ENCODE results near the gene NMNAT2. TPM values are rescaled to one million over a fixed set of nuclear protein-coding genes. Genes with fewer than 3 reads are reported as not detected.
A peak's percentile ranks its signal among the peaks of the same experiment; 100 is the strongest.
"Not testable (repeated sequence)": the region's sequence is repeated elsewhere in the genome, so short reads cannot be mapped to it uniquely, and the experiment has no call there.

Gene NMNAT2
- total RNA-seq, 1 donor from 2014 or later: 0.99 TPM

DNA sequence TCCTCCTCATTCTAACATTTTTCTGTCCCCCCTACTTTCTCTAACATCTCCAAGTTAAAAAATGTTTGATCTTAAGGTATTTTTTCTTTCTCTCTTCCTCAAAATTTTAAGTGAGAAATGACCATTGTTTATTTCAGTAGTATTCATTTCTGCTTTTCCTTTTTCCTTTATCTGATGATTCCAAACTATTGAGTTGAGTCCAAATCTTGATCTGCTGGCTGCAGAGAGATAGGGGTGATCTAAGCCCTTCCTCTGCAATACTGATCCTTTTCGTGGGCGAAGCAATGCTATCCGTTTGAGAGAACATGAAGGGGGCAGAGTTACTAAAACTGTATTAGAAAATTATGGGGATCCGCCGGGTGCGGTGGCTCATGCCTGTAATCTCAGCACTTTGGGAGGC lies 516 bp upstream of the NMNAT2 start:
- no peak for DNase-seq (ENCODE audit: low spot score)

DNA sequence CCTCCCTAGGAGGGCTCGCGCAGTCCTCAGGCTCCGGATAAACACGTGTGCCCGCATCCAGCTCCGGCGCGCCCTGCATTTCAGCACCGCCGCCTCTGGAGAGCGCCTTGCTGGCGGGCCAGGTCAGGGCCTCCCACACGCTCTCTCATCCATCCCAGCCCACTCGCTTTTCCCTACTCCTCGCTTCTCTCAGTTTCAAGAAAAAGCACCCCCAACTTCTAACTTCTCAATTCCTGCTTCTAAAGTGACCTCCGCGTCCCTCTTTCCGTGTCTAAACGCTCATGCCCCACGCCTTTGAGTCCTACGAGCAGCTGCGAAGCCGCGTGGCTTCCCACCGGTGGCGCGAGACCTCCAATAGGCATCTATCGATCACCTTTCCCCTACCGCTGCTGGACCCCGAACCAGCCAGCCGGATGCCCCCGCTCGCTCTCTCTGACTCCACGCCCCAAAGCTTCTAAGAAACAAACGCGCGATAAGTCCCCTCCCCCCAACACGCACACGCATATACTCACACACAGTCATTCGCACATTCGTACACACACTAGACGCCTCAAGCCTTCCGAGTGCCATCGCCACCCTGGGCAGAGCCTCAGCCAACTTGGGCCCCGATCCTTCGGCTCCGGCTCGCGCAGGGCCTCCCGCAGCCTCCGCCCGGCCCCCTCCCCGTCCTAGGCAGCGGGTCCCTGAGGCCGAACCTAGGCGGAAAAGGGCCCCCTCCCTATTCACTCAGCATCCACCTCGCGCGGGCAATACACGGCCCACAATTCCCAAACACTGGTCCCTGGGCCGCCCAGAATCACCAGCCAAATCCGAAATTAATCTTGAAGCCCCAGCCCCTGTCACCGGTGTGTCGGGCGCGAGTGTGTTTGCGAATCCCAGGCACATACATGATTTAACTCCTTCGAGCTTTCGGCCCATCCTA lies 1.1 kb downstream of the NMNAT2 start:
- peak; percentile 64 for DNase-seq (ENCODE audit: low spot score)

DNA sequence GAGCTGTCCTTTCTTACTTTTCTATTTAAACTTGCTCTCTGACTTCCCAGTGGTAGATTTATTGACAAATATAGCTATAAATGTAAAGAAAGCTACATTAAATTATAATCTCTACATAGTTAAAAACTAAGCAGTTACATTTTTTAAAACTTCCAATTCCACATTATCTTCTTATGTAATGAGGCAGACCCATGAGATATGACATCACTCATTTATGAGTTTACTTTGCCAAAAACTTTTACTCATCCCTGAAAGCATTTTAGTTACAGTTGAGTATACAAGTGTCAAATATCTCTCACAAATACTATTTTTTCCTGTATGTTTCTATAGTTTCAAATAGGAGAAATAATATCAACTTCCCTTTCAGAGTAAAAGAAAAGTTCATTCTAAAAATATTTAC lies 3.8 kb downstream of the NMNAT2 start:
- DNase-seq (ENCODE audit: low spot score): no peak

DNA sequence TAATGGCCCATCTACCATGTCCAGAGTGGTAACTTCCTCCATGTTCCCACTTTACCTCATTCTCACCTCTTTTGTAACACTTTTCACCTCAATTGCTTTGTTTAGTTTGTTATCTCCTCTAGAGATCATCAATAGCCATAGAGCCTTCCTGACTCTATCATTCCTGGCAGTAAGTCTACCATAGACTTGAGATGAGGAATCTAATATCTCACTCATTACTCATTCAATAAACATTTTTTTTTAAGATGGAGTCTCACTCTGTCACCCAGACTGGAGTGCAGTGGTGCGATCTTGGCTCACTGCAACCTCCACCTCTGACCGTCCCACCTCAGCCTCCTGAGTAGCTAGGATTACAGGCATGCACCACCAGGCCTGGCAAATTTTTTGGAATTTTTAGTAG lies 7.1 kb downstream of the NMNAT2 start:
- no peak for DNase-seq (ENCODE audit: low spot score)

DNA sequence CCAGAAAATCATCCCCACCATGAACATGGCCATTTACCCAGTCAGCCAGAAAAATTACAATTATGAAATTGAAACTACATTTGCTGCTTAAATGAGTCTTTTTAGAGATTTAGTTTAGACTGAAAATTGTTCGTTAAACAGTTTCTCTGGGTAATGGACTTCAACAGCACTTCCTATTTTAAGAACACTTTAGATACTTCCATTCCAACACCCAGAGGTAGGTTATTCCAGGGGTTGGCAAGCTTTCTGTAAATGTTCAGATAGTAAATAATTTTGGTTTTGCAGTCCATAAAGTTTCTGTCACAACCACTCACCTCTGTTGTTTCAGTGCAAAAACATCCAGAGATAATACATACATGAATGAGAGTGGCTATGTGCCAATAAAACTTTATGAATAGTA lies 10.2 kb downstream of the NMNAT2 start:
- DNase-seq (ENCODE audit: low spot score): no peak

DNA sequence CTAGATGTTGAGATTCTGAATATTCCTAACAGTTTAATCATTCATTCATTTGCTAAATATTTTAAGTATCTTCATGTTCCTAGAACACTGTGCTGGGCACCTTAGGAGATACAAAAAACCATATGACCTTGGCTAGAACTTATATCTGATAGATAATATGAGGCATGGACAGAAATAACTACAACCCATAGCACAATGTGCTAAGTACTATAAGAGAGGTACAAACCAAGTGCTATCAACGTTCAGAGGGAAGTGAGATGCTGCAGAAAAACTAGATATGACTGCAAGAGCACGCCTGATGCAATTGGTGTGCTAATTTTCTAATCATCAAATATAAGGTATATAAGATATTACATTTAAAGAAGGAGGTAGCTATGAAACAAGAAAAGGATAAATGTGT lies 10.7 kb downstream of the NMNAT2 start:
- DNase-seq (ENCODE audit: low spot score): no peak

DNA sequence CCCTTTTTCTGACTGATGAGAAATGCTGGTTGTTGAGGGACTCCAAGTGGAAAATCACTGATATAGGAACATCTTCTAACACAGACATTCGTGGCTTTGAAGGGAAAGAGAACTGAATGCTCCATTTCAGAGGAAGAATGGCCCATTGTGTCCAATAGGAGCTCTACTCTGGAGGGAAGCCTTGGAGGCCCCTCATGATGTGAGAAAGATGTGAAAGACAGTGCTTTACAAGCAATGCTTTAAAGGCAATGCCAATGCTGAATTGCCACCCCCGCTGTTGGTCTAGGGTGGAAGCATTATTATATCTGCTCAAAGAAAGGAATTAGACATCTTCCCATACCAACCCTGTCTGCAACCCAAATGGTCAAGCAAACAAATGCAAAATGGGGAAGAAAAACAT lies 13.7 kb downstream of the NMNAT2 start:
- DNase-seq (ENCODE audit: low spot score): no peak

DNA sequence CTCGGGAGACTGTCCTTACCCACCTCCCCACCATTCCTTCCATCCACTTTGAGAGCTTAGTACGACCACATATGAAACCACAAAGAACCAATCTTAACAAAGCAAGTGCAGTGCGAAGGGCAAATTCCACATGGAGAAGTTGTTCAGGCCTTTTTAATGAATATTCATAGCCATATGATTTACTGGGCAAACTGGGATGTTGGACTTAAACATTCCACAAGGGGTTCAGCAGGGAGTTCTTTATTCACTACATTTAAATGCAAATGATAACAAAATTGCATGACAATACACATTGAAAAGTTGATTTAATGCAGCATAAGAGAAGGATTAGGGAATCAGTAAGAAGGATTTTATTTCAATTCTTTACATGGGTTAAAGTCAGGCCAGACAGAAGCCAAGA lies 14.7 kb downstream of the NMNAT2 start:
- no peak for DNase-seq (ENCODE audit: low spot score)

DNA sequence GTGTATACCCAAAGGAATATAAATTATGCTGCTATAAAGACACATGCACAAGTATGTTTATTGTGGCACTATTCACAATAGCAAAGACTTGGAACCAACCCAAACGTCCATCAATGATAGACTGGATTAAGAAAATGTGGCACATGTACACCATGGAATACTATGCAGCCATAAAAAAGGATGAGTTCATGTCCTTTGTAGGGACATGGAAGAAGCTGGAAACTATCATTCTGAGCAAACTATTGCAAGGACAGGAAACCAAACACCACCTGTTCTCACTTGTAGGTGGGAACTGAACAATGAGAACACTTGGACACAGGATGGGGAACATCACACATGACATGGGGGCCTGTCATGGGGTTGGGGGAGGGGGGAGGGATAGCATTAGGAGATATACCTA lies 16.6 kb downstream of the NMNAT2 start:
- not testable (repeated sequence) for DNase-seq (ENCODE audit: low spot score)

DNA sequence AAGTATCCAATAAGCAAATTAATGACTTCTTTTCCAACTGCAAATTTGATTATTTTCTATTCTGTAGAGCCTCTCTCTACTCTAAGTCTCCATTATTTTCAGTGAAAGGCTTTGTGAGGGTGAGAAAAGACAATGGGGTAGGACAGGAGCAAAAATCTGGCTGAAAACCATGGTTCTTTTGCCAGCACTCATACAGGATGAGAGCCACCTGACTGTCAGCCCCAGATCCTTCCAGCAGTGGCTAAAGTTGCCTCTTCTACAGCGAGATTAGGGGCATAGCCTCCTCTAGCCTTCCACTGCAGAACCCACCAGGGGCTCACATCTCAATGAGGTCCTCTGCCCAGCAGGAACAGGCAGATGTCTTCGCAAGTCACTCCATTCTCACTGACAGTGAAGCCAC lies 23.7 kb downstream of the NMNAT2 start:
- no peak for DNase-seq (ENCODE audit: low spot score)

DNA sequence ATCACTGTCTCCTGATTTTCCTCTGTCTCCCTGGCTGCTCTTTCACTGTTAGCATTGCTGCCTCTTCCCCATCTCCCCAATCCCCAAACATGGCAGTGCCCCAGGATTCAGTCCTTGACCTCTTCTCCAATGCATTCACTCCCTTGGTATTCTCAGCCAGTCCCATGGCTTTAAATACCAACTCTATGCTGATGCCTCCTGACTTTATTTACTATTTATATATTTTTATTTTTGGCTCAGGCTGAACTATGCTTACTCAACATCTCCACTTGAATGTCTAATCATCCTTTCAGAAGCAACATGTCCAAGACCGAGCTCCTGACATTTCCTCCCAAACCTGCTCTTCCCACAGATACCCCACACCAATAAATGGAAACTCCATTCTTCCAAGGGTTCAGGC lies 26.3 kb downstream of the NMNAT2 start:
- DNase-seq (ENCODE audit: low spot score): no peak

DNA sequence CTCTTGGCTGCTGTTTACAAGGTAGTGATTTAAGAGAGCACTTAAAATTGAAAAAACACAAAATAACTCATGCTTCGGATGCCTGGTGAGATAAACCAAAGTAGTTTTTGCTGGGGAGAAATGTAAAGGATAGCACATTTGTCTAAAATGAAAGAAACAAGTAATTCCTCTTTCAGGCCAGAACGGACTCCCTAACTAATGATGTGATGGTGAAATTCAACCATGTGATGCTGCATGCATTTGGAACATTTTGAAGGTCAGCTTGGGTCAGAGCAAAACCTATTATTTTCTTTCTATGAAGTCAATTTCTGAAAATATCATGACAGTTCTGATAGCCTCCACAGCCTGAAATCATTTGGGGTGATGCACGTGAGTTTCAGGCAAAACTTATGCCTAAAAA lies 27.6 kb downstream of the NMNAT2 start:
- no peak for DNase-seq (ENCODE audit: low spot score)

DNA sequence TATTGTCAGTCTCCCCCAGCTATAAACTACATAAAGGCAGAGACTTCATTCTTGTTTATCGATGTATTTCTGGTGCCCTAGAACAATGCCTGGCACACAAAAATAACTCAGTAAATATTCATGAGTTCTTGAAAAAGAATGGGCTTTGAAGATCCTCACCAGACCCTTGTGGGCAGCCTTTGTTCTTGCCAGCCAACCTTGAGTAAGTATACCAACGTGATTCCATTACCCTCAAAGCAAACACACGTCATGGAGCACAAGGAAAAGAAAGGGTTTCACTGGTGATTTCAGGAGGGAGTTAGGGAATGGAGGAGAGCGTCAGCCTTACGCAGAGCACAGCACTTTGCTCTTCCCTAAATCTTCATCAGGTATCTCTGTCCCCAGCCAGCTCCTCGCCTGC lies 29.4 kb downstream of the NMNAT2 start:
- DNase-seq (ENCODE audit: low spot score): no peak

DNA sequence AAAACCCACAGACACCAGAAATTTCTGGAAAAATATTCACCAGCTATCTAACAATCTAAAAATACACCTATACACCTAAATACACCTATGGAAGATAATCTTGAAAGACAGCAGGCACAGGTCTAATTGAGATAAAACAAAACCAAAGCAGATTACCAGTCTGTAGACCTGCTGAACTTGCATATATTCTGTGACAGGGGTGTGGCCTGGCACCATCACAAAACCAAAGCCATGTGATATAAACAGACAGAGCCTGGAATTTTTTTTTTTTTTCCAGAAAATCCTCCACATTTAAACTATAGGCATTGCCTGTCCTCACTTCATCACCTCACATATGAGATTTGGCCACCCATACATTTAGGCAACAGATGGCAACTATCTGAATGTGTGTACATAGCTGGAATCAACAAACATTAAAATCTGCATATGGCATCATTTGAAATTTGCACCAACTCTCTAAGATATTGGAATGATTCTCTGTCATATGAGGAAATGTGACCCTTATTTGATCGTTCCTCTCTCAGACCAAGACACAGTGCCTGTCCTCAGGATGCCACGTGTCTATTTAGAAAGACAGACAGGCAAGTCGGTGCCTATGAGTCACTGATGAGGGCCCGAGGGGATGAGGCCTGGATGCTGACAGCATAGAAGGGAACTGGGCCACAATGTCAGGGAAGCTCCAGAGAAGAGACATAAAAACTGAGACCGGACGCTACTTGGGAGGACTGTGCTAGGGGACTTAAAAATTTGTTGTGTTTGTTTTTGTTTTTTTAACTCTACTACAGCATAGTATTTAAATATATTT lies 32.6 kb downstream of the NMNAT2 start:
- no peak for DNase-seq (ENCODE audit: low spot score)

DNA sequence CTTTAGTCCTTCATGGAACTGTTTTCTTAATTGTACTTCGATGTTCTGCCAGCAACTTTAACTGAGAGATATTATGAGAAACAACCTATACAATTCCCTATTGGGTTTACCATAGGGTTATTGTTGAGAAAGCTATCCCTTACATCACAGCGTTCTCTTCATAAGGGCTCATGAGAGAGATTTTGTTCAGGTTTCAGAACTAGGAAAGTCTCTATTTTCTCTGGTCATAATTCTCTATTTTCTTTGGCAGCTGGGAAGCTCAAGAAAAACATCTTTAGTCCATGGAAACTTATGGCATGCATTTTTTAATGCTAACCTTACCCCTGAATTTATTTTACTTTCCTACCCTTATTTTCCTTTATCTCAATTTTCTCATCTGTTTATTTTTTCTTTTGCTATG lies 38.2 kb downstream of the NMNAT2 start:
- DNase-seq (ENCODE audit: low spot score): no peak

DNA sequence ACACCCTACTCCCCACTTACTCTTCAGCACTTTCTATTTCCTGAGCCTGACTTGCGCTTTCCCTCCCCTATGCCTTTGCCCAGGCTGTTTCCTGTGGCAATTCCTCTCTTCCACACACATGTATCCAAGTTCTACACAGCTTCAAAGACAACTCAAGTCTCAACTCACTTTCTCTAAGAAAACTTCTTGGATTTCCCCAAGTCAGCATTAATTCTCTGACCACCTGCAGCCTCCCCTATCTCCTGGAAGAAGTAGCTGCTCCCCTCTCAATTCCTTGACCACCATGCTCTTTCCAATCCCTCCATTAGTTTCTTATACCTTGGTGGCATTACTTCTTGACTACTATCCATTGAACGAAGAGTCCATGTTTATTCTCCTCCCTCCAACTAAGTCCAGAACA lies 42.8 kb downstream of the NMNAT2 start:
- no peak for DNase-seq (ENCODE audit: low spot score)

DNA sequence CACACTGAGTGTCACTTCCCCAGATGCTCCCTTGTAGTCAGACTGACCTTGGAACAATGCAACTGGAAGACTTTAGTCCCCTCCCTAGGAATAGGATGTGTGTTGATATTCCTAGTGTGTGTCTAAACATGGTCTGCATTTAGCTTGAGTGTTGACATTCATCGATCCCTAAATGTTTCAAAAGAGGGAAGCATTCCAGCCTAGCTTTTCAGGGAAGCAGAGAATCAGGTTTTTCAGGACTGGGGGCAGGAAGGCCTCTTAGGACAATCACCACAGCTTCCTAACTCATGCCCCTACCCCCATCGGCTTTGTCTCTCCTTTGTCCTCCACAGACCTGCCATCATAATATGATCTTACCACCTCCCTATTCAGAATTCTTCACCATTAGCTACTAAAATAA lies 43.4 kb downstream of the NMNAT2 start:
- no peak for DNase-seq (ENCODE audit: low spot score)

DNA sequence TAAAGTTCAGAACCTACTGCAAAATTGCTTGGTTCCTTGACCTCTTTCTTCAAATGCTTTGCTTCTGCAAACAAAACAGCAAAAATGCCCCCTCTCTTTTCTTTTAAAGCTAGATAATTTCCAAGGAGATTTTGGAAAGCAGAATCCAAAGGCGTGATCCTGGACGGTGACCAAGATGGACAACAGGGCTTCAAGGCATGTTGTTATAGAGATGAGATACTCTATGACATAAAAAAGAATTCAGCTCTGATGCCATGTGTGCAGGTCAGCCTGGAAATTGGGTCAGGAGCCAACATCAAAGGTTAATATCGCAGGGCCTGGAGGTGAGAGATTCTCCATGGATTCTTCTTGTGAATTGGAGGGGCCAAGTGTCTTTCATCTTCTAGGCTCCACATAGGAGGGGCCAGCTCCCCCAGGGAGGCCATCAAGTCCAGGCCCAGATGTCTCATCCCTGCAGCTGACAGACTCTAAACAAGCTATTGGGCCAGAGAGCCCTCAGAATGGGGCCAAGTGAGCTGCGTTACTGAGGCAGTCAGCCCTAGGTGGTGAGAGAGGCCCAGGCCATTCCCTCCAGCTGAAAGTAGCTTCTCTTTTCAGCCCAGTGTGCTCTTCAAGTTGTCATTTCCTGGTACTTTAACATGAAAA lies 45.5 kb downstream of the NMNAT2 start:
- DNase-seq (ENCODE audit: low spot score): no peak

DNA sequence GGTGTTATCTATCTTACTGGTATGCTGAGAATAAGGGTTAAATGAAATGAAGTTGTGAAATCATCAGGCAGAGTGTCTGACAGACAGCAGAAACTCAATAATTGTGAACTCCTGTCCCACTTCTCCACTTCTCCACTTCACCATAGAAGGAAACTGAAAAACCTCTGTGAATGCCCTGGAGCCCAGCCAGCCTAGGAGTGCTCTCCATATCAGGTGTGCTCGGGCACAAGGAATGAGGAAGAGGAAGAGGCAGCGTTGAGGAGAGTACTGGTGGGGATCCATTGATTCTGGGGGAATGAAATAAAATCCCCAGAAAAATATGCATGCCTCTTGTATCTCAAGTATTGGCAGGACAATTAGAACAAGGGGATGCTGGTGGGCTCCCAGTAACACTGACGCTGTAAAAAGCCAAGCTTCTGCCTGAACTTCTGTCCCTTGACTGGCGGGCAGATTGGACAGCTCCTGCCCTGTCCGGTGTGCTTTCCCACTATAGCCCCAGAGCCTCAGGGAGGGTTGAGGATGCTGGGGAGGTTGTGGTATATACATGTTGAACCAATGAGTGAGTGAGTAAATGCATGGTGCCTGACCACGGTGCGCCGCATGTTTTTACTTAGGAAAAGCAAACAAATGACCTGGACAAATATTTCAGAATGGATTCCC lies 47.7 kb downstream of the NMNAT2 start:
- DNase-seq (ENCODE audit: low spot score): peak; percentile 59

DNA sequence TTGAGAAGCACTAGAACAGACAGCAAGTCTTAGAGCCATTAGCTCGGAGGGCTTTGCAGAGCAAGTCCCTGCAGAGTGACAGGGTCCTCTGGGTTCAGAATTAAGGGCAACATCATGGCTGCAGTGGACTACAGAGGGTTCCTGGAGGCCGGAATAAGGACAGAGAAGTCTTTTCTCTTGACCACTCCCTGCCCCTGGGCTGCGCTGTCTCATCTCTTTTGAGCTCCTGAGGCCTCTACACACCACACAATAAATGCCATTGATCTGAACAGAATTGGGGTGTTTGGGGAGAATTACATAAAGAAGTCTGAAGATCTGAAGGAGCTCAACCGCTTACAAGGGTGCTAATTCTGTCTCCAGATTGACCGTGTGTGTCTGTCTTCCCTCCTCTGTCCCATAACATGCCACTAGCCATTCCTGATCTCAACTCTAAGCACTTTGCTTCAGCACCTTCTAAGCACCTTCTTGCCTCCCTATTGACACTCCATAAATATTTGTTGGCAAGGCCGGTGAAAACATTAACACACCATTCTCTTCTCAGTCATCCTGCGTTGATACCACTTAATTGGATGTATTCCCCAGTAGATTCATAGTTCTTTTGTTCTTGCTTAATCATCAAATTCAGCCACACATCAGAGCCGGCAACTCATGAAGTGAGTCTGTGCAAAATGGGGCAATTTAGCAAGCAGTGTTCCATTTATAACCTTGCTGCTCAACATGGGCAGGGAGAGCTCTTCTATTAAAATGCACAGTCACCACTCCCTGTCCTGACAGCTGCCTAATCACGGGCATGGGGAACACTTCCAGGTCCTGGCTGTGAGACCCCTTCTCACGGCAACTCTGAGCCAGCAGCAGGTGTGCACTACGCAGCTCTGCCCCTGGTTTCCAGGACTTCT lies 49.7 kb downstream of the NMNAT2 start:
- no peak for DNase-seq (ENCODE audit: low spot score)

DNA sequence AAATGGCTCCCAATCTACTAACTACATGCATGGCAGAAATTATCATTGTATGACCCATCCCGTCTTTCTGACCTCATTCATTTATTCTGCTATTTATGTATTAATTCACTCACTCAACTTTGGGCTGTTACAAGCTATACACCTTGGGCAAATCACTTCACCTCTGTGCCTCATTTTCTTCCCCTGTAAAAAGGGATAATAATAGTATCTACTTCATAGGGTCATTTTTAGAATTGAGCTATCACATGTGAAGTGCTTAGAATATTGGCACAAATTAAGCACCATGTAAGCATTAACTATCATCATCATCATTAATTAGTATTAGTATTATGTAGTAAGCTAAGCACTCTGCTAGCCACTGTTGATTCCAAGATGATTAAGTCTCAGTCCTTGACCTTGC lies 52.1 kb downstream of the NMNAT2 start:
- no peak for DNase-seq (ENCODE audit: low spot score)
